ENCODE results near the gene NRXN3.

DNA sequence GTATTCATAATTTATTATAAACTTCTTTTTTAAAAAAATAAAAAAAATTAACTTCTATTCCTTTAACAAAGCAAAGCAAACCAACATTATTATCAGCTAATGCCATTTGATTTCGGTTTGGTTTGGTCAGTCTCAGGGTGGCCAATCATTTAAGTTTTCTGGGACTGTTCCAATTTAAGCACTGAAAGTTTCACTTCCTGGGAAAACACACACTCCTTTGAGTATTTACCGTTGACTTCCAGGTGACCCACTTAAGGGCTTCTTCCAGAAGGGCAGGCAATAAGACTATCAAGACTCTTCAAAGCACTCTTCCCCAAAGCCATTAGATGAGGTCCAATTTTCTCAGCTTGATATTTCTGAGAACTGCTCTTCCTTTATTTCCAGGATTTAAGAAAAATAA is 1187.1 kb downstream of the NRXN3 start:
- no peak for TF ChIP-seq TAF1 (IDR thresholded peaks at IDR 0.05; ENCODE audit: low read depth)
- TF ChIP-seq RAD21 (conservative IDR thresholded peaks at IDR 0.05): no peak
- no peak for TF ChIP-seq CTCF (IDR thresholded peaks at IDR 0.05; ENCODE audit: poor library complexity, severe bottlenecking)
- TF ChIP-seq EP300 (conservative IDR thresholded peaks at IDR 0.05; ENCODE audit: poor library complexity, severe bottlenecking): no peak
- TF ChIP-seq EZH2 (IDR thresholded peaks at IDR 0.05; ENCODE audit: borderline replicate concordance, insufficient read depth, low read length, poor library complexity, severe bottlenecking): no peak
- no peak for TF ChIP-seq POLR2AphosphoS5 (IDR thresholded peaks at IDR 0.05)
- no peak for TF ChIP-seq SMC3 (conservative IDR thresholded peaks at IDR 0.05; ENCODE audit: poor library complexity)
